RPMI7951 (cell line): ENCODE measurements around the gene OR10A4. TPM values are rescaled to one million over a fixed set of nuclear protein-coding genes. Genes with fewer than 3 reads are reported as not detected.
"Not testable (repeated sequence)": the region's sequence is repeated elsewhere in the genome, so short reads cannot be mapped to it uniquely, and the experiment has no call there.

Experiments used
- DNase-seq: peaks from one replicate; pipeline ENCODE4 v3.0.0-alpha.2; 2012; ENCODE audit warnings: low read depth
- total RNA-seq: library from RNA; depleted of rRNA; stranded (reverse); fragments of >200 nt; shearing (Covaris generic); gene quantifications from 2 replicates; pipeline ENCODE4 v1.2.3, GENCODE V29; 2014; rRNA removed

The OR10A4 gene
- total RNA-seq: not detected in 2 replicates

GRCh38 chr11:6876325-6876724 is at the start of gene OR10A4:
Gene OR10A4 (plus strand): TSS chr11:6876625. CDS start chr11:6876648, 23 bp downstream.
- no peak for DNase-seq

GRCh38 chr11:6828103-6828502 is 48.3 kb upstream of the OR10A4 start:
- DNase-seq: no peak

- DNase-seq: no peak
These were observed 43.1 kb upstream of the OR10A4 start for GRCh38 chr11:6833356-6833755.

- DNase-seq: no peak
These were observed 42.4 kb upstream of the OR10A4 start for GRCh38 chr11:6834021-6834420.

- no peak for DNase-seq
These were observed 34.7 kb upstream of the OR10A4 start for GRCh38 chr11:6841694-6842093.

- DNase-seq: no peak
These were observed 32.8 kb upstream of the OR10A4 start for GRCh38 chr11:6843670-6844069.

- peak; percentile 25 for DNase-seq
These were observed 32.1 kb upstream of the OR10A4 start for GRCh38 chr11:6844356-6844755.

- DNase-seq: no peak
These were observed 31.0 kb upstream of the OR10A4 start, which contains the start of gene OR10A5 for GRCh38 chr11:6845383-6845782. Gene OR10A5 (plus strand): TSS chr11:6845683. CDS start chr11:6845683, 0 bp downstream.

GRCh38 chr11:6850526-6850925 is 25.9 kb upstream of the OR10A4 start:
- no peak for DNase-seq

GRCh38 chr11:6854801-6855200 is 21.6 kb upstream of the OR10A4 start:
- not testable (repeated sequence) for DNase-seq

GRCh38 chr11:6855971-6856541 is 20.4 kb upstream of the OR10A4 start:
- DNase-seq: peak; percentile 62

- DNase-seq: peak; percentile 26
These were observed 19.6 kb upstream of the OR10A4 start for GRCh38 chr11:6856871-6857270.

- no peak for DNase-seq
These were observed 13.5 kb upstream of the OR10A4 start, which contains the start of gene OR10A2 for GRCh38 chr11:6862961-6863360. Gene OR10A2 (plus strand): TSS chr11:6863057. CDS start chr11:6869755, 6,698 bp downstream.

- DNase-seq: peak; percentile 17
These were observed 12.0 kb upstream of the OR10A4 start for GRCh38 chr11:6864438-6864837.

GRCh38 chr11:6871278-6871677 is 5.1 kb upstream of the OR10A4 start:
- DNase-seq: no peak

- DNase-seq: no peak
These were observed 664 bp upstream of the OR10A4 start for GRCh38 chr11:6875761-6876160.

- DNase-seq: no peak
These were observed 489 bp downstream of the OR10A4 start for GRCh38 chr11:6876914-6877313.

GRCh38 chr11:6882751-6883150 is 6.3 kb downstream of the OR10A4 start:
- no peak for DNase-seq

GRCh38 chr11:6887711-6888110 is 11.3 kb downstream of the OR10A4 start:
- not testable (repeated sequence) for DNase-seq

- DNase-seq: no peak
These were observed 12.4 kb downstream of the OR10A4 start for GRCh38 chr11:6888830-6889229.

GRCh38 chr11:6889835-6890234 is 13.4 kb downstream of the OR10A4 start:
- DNase-seq: no peak

- DNase-seq: no peak
These were observed 16.0 kb downstream of the OR10A4 start, which contains the start of gene OR2D2 for GRCh38 chr11:6892400-6892799. Gene OR2D2 (minus strand): TSS chr11:6892500. CDS start chr11:6892500, 0 bp downstream.

GRCh38 chr11:6894097-6894496 is 17.7 kb downstream of the OR10A4 start:
- DNase-seq: no peak

- DNase-seq: no peak
These were observed 18.6 kb downstream of the OR10A4 start for GRCh38 chr11:6895010-6895409.
